Measurements from ENCODE around the gene UBE2I. TPM values are rescaled to one million over a fixed set of nuclear protein-coding genes. Genes with fewer than 3 reads are reported as not detected.

UBE2I gene
- total RNA-seq, 1 experiment from 2014 or later, result 212 TPM

DNA sequence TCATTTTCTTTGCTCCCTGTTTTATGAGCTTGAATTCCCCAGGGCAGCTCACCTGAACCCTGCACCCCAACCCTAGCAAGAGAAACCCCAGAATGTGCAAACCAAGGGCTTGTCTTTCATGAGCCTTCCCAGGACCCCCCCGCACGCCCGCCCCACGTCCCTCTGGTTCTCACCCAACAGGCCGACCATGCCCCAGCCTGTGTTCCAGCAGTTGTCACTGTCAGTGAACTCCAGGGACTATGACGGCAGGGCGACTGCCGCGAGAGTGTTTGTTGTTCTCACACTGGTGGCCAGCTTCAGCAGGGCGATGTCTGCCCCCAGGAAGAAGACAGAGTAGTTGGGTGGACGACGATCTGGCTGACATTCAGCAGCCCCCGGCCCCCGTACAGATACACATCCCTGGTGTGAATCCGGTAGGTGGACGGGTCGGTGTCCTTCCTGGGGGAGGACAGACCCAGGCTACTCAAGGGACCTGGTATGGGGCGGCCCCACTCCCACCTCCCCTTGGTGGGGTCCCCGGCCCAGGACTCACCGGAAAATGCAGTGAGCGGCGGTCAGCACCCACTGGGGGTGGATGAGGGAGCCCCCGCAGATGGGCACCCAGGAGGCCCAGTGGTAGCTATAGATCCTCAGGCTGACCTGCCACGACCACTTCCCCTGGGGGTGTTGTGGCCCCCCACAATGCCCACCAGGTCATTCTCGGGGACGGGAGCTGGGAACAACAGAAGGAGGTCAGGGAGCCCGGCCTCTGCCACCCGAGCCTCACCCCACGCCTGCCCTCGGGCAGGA, 33.5 kb upstream of the UBE2I start:
- ChIA-PET POLR2A (no interaction called here), RAD21 (ENCODE audit: low non-redundant PET in 1 of 2, low total read pairs in 2 of 2, uncharacterized antibody in 2 of 2, unreplicated experiment in 2 of 2) (no interaction called here), CTCF (no interaction called here)
- no peak for DNase-seq (ENCODE audit: low read depth, low spot score)
- Histone ChIP-seq H4K20me1 (ENCODE audit: insufficient read depth) (no peaks in the 10 kb centered on the region), H3K4me1 (ENCODE audit: control insufficient read depth in 1 of 2, insufficient read depth in 2 of 2, low read length in 2 of 2) (no peaks in the 10 kb centered on the region), H3K9ac (ENCODE audit: low read length) (no peak overlapping the region), H3K4me2 (ENCODE audit: low read length) (no peak overlapping the region), H2AFZ (ENCODE audit: low read depth, low read length, poor library complexity, severe bottlenecking) (no peak overlapping the region), H3K27ac (ENCODE audit: low read depth, low read length) (no peak overlapping the region), H3K9me3 (ENCODE audit: control insufficient read depth in 1 of 2, insufficient read depth in 1 of 2, low read depth in 1 of 2, low read length in 2 of 2) (no peaks in the 10 kb centered on the region), H3K27me3 (ENCODE audit: insufficient read depth, low read length) (no peaks in the 10 kb centered on the region), H3K79me2 (ENCODE audit: insufficient read depth, low read length) (no peaks in the 10 kb centered on the region), H3K9me2 (ENCODE audit: insufficient read depth) (no peaks in the 10 kb centered on the region), H3K4me3 (replicated peaks in 1 of 2; ENCODE audit: low read depth in 1 of 2, low read length in 2 of 2) (no peak overlapping the region), H3K36me3 (ENCODE audit: control insufficient read depth in 1 of 2, insufficient read depth in 2 of 2, low read length in 2 of 2) (no peaks in the 10 kb centered on the region)
- no peak for TF ChIP-seq JUND (IDR thresholded peaks at IDR 0.05)
- no peak for TF ChIP-seq RAD21 (IDR thresholded peaks at IDR 0.05; ENCODE audit: low read depth)
- TF ChIP-seq SRF (IDR thresholded peaks at IDR 0.05; ENCODE audit: low read depth), result no peak
- no peak for ATAC-seq
- intact Hi-C loops (cut with micrococcal nuclease), result no loop called here
- no TSS peak for BruUV-seq (replicated peaks)

DNA sequence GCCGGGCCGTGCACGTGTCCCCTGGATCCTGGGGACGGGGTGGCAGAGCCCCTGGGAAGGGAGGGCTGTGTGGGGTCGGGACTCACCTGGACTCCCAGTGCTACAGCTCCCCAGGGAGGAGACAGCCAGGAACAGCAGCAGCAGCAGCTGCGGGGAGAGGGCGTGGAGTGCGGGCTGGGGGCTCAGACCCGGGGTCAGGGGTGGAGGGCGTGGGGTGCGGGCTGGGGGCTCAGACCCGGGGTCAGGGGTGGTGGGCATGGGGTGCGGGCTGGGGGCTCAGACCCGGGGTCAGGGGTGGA, 32.9 kb upstream of the UBE2I start:
- ChIA-PET CTCF (no interaction called here), RAD21 (ENCODE audit: low non-redundant PET in 1 of 2, low total read pairs in 2 of 2, uncharacterized antibody in 2 of 2, unreplicated experiment in 2 of 2) (no interaction called here), POLR2A (no interaction called here)
- H3K9ac ChIP-seq (ENCODE audit: low read length), result no peak overlapping the region
- ATAC-seq (no peak), DNase-seq (ENCODE audit: low read depth, low spot score) (no peak)
- no peaks in the 10 kb centered on the region for H3K79me2 ChIP-seq (ENCODE audit: insufficient read depth, low read length)
- no peak overlapping the region for H2AFZ ChIP-seq (ENCODE audit: low read depth, low read length, poor library complexity, severe bottlenecking)
- H3K4me3 ChIP-seq (replicated peaks in 1 of 2; ENCODE audit: low read depth in 1 of 2, low read length in 2 of 2), result no peak overlapping the region
- H3K4me2 ChIP-seq (ENCODE audit: low read length), result no peak overlapping the region
- no peak overlapping the region for H3K27ac ChIP-seq (ENCODE audit: low read depth, low read length)
- intact Hi-C loops (cut with micrococcal nuclease), result no loop called here
- no peaks in the 10 kb centered on the region for H3K27me3 ChIP-seq (ENCODE audit: insufficient read depth, low read length)
- H3K36me3 ChIP-seq (ENCODE audit: control insufficient read depth in 1 of 2, insufficient read depth in 2 of 2, low read length in 2 of 2), result no peaks in the 10 kb centered on the region
- H3K9me3 ChIP-seq (ENCODE audit: control insufficient read depth in 1 of 2, insufficient read depth in 1 of 2, low read depth in 1 of 2, low read length in 2 of 2), result no peaks in the 10 kb centered on the region
- H4K20me1 ChIP-seq (ENCODE audit: insufficient read depth), result no peaks in the 10 kb centered on the region
- no peaks in the 10 kb centered on the region for H3K4me1 ChIP-seq (ENCODE audit: control insufficient read depth in 1 of 2, insufficient read depth in 2 of 2, low read length in 2 of 2)
- TF ChIP-seq EZH2 (IDR thresholded peaks at IDR 0.05) (no peak), CEBPB (IDR thresholded peaks at IDR 0.05; ENCODE audit: low read depth) (no peak), POLR2A (IDR thresholded peaks at IDR 0.05; ENCODE audit: borderline replicate concordance, extremely low read depth, insufficient read depth, insufficient read length) (no peak), ZNF274 (IDR thresholded peaks at IDR 0.05; ENCODE audit: low read depth, low read length) (no peak), FOSL1 (IDR thresholded peaks at IDR 0.05; ENCODE audit: low read depth) (no peak), EZH2phosphoT487 (IDR thresholded peaks at IDR 0.05; ENCODE audit: borderline replicate concordance) (no peak), POLR2AphosphoS5 (IDR thresholded peaks at IDR 0.05; ENCODE audit: low read depth, low read length) (no peak), SIN3A (IDR thresholded peaks at IDR 0.05; ENCODE audit: low read depth) (no peak), CBX3 (IDR thresholded peaks at IDR 0.05; ENCODE audit: low read depth) (no peak), SP1 (IDR thresholded peaks at IDR 0.05; ENCODE audit: low read depth) (no peak), TCF7L2 (IDR thresholded peaks at IDR 0.05; ENCODE audit: borderline replicate concordance, extremely low read depth, insufficient read depth, insufficient read length) (no peak)
- TF ChIP-seq, protein P1, sequence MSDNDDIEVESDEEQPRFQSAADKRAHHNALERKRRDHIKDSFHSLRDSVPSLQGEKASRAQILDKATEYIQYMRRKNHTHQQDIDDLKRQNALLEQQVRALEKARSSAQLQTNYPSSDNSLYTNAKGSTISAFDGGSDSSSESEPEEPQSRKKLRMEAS (IDR thresholded peaks at IDR 0.05), result no peak
- no peaks in the 10 kb centered on the region for H3K9me2 ChIP-seq (ENCODE audit: insufficient read depth)
- no TSS peak for BruUV-seq (replicated peaks)

Measured in HCT116 (cell line).